Activated naive CD8-positive, alpha-beta T cell treated with anti-CD3 and anti-CD28 coated beads, Interleukin-2, amount 50 U/mL, for 24 hours (primary cell): Measurements from ENCODE around the gene TRIP12.
A peak's percentile ranks its signal among the peaks of the same experiment; 100 is the strongest.
"Not testable (repeated sequence)": the region's sequence is repeated elsewhere in the genome, so short reads cannot be mapped to it uniquely, and the experiment has no call there.

Experiments used
- ATAC-seq: fragments of 150-1000 bp; cut with Tn5 transposase; one replicate; pipeline ENCODE4 v1.10.0; 2021
- DNase-seq: peaks from one replicate; pipeline ENCODE4 v3.0.0; 2021
- H3K27ac Mint-ChIP-seq: one replicate; pipeline ENCODE4 v1.8.0; 2021; ENCODE audit warnings: mild to moderate bottlenecking, mixed read lengths
- H3K27me3 Mint-ChIP-seq: one replicate; pipeline ENCODE4 v1.8.0; 2021; ENCODE audit warnings: mixed read lengths
- H3K36me3 Mint-ChIP-seq: one replicate; pipeline ENCODE4 v1.8.0; 2021; ENCODE audit warnings: low read depth, mixed read lengths
- H3K4me1 Mint-ChIP-seq: one replicate; pipeline ENCODE4 v1.8.0; 2021; ENCODE audit warnings: mixed read lengths
- H3K4me3 Mint-ChIP-seq: one replicate; pipeline ENCODE4 v1.8.0; 2021; ENCODE audit warnings: mild to moderate bottlenecking, moderate library complexity, mixed read lengths
- H3K9me3 Mint-ChIP-seq: one replicate; pipeline ENCODE4 v1.8.0; 2021; ENCODE audit warnings: mixed read lengths

Gene TRIP12

DNA sequence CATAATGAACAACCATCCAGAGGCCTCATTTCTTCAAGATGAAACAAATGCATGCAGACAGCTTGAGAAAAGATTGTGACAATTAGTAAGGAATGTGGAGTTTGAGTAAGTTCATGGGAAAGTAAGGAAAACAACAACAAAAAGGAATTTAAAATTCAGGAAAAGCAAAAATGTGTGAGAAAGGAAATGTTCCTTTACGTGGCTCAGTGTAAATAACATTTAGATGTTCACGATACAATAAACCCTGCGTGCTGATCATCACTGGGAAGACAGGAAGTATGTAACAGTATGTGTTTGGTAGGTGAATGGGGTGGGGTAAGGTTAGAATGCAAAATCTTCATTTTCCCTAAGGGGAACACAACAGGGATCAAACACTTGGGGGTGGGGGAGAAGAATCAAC is 72.7 kb downstream of the TRIP12 start:
- ATAC-seq (no peak), DNase-seq (no peak)
- Mint-ChIP-seq H3K4me3 (no peak overlapping the region), H3K9me3 (no peaks in the 10 kb centered on the region), H3K27me3 (no peaks in the 10 kb centered on the region), H3K4me1 (peaks cover 53% of the 10 kb centered on the region), H3K36me3 (peaks cover 40% of the 10 kb centered on the region), H3K27ac (peak overlapping the region; percentile 39)

DNA sequence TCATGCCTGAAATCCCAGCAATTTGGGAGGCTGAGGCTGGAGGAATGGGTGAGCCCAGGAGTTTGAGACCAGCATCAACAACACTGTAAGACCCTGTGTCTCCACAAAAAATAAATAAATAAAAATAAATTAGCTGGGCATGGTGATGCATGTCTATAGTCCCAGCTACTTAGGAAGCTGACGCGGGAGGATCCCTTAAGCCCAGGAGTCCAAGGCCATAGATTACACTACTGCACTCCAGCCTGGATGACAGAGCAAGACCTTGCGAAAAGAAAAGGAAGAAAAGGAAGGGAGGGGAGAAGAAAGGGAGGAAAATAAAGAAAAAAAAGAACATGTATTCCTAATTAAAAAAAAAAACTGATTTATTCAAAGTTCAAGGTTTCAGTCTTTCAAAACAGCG is 78.2 kb downstream of the TRIP12 start:
- Mint-ChIP-seq H3K27ac (no peak overlapping the region), H3K27me3 (no peaks in the 10 kb centered on the region), H3K4me1 (peaks cover 21% of the 10 kb centered on the region), H3K36me3 (peaks cover 36% of the 10 kb centered on the region), H3K9me3 (no peaks in the 10 kb centered on the region), H3K4me3 (no peak overlapping the region)
- ATAC-seq, result no peak
- DNase-seq, result no peak

DNA sequence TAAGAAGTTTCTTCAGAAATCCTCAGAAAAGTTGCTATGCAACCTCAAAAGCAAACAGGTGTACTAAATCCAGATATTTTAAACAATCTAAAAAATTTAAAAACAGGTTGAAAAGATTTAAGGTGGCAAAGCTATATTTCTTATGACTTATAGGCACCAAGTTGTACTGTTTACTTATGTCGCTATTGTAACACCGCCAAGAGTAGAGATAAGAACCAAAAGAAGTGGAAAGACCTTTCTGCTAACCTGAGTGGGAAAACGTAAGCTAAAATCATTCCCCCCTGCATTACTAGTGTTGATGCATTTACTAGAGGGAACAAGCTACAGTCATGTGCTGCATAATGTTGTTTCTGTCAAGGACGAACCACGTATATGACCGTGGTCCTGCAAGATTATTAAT is 83.1 kb downstream of the TRIP12 start:
- Mint-ChIP-seq H3K4me1 (peaks cover 43% of the 10 kb centered on the region), H3K9me3 (no peaks in the 10 kb centered on the region), H3K36me3 (peaks cover 45% of the 10 kb centered on the region), H3K27me3 (no peaks in the 10 kb centered on the region), H3K27ac (no peak overlapping the region), H3K4me3 (no peak overlapping the region)
- DNase-seq, result no peak
- no peak for ATAC-seq

DNA sequence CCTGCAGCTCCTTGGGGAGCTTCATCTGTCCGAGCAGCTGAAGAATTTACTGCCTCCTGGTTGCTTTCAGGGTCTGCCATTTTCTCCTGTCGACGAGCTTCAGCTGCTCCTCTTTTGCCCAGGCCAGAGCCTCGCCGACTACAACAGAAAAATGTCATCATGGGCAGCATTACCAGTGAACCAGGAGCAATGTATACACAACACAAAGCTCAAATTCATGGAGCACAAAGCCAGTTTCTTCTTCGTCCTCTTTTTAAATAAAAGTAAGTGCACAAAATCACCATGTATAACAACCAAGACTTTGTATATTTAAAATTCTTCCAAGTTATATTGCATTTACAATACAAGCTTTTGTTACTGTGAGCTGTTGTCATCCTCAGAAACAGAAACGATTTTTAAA is 85.0 kb downstream of the TRIP12 start:
- peaks cover 44% of the 10 kb centered on the region for H3K36me3 Mint-ChIP-seq
- H3K4me1 Mint-ChIP-seq, result peaks cover 51% of the 10 kb centered on the region
- DNase-seq, result no peak
- no peak for ATAC-seq
- H3K27ac Mint-ChIP-seq, result no peak overlapping the region
- no peak overlapping the region for H3K4me3 Mint-ChIP-seq
- no peaks in the 10 kb centered on the region for H3K27me3 Mint-ChIP-seq
- no peaks in the 10 kb centered on the region for H3K9me3 Mint-ChIP-seq

DNA sequence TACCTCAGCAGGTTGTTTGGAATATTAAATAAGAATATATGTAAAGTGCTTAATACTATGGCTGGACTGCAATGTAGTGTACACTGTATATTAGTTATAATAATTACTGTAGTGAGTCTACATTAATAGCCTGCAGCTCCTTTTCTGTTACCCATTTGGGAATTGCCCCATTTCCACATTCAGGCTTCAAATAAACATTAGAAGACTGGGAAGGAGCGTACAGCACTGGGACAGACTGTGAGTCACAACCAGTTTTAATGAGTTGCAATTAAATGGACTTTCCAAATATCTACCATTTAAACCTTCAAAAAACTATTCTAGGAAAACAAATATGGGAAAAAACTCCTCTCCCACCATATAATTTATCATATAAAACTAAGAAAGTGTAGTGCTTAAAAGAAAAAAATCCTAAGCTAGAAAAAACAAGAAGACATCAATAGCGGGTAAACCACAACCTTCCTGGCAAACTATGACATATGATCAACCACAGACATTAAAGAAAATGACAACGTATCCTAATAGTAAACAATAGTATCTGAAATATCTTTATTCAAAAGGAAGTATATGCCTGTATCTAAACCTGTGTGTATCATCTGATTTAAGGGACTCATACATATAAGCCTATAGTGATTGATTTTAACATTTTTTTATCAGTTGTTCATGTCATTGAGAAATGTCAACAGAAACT is 86.1 kb downstream of the TRIP12 start:
- H3K27ac Mint-ChIP-seq, result no peak overlapping the region
- no peaks in the 10 kb centered on the region for H3K27me3 Mint-ChIP-seq
- peaks cover 53% of the 10 kb centered on the region for H3K4me1 Mint-ChIP-seq
- no peak for ATAC-seq
- no peak overlapping the region for H3K4me3 Mint-ChIP-seq
- no peaks in the 10 kb centered on the region for H3K9me3 Mint-ChIP-seq
- peaks cover 51% of the 10 kb centered on the region for H3K36me3 Mint-ChIP-seq
- DNase-seq, result no peak

DNA sequence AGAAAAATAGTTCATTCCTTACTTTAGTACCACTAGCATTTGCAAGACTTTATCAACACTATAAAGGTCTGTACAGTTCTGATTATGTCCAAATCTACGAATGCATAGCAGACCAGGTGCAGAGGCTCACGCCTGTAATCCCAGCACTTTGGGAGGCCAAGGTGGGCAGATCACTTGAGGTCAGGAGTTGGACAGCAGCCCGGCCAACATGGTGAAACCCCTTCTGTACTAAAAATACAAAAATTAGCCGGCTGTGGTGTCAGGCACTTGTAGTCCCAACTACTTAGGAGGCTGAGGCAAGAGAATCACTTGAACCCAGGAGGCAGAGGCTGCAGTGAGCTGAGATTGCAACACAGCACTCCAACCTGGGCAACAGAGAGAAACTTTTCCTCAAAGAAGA is 87.4 kb downstream of the TRIP12 start:
- H3K9me3 Mint-ChIP-seq, ATAC-seq, DNase-seq, H3K27me3 Mint-ChIP-seq, H3K4me3 Mint-ChIP-seq, H3K27ac Mint-ChIP-seq: not testable (repeated sequence)
- H3K4me1 Mint-ChIP-seq, result peaks cover 53% of the 10 kb centered on the region
- peaks cover 51% of the 10 kb centered on the region for H3K36me3 Mint-ChIP-seq

DNA sequence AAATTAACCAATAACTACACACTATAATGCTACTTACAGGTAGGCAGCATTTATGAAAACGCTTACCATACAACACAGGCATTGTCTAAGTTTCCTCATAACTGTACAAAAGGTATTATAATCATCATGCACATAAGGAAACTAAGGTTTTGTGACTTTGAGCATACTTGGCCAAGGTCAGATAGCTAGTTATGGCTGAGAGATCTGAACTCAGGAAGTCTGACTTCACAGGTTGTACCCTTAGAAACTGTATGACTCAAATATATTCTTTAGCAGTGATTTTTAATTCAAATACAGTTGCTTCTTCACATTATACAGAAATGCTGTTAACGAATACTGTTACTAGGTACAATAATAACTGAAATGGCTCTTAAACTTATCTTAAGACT is 89.3 kb downstream of the TRIP12 start:
- ATAC-seq, result peak; percentile 36
- H3K4me1 Mint-ChIP-seq, result peaks cover 46% of the 10 kb centered on the region
- H3K27me3 Mint-ChIP-seq, result no peaks in the 10 kb centered on the region
- H3K36me3 Mint-ChIP-seq, result peaks cover 56% of the 10 kb centered on the region
- no peak overlapping the region for H3K4me3 Mint-ChIP-seq
- DNase-seq, result no peak
- H3K27ac Mint-ChIP-seq, result no peak overlapping the region
- no peaks in the 10 kb centered on the region for H3K9me3 Mint-ChIP-seq

DNA sequence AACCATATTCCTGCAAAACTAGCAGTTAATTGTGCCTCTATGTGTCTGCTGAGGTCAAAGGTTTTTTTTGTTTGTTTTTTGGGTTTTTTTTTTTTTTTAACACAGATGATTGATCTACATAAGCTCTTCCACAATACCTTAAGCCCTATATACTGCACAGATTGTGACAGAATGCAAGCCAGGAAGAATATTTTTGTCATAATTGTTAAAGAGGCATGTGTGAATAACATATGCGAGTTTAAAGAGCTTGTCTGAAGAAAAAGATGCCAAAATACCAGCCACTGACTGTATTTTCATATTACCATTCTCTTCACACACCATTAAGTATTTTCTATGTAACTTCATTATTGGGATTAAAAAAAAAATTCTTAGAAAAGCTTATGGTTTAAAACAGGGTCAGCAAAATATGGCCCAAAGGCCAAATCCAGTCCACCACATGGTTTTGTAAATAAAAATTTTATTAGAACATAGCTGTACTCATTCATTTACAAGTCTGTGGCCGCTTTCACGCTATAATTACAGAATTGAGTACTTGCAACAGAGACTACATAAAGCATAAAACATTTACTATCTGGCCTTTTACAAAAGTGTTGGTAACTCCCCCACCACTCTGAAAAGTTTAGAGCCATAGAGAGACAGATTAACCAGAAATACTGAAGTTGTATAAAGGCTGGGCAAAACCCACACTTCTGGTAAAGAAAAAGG is 89.9 kb downstream of the TRIP12 start:
- Mint-ChIP-seq H3K4me1 (peaks cover 41% of the 10 kb centered on the region), H3K4me3 (no peak overlapping the region), H3K36me3 (peaks cover 56% of the 10 kb centered on the region), H3K9me3 (no peaks in the 10 kb centered on the region), H3K27me3 (no peaks in the 10 kb centered on the region), H3K27ac (no peak overlapping the region)
- no peak for ATAC-seq
- DNase-seq, result no peak

DNA sequence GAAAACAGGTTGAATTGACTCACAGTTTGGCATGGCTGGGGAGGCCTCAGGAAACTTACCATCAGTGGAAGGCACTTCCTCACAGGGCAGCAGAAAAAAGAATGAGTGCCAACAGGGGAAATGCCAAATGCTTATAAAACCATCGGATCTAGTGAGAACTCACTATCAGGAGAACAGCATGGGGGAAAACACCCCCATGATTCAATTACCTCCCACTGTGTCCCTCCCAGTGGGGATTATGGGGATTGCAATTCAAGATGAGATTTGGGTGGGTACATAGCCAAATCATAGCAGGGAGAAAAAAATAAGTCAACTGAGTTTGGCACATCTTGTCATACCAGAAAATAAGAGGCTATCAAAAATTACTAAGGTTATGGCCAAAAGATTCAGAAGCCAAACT is 96.3 kb downstream of the TRIP12 start:
- H3K27me3 Mint-ChIP-seq, result no peaks in the 10 kb centered on the region
- DNase-seq (no peak), ATAC-seq (no peak)
- peaks cover 12% of the 10 kb centered on the region for H3K9me3 Mint-ChIP-seq
- H3K4me1 Mint-ChIP-seq, result peaks cover 22% of the 10 kb centered on the region
- no peak overlapping the region for H3K27ac Mint-ChIP-seq
- H3K4me3 Mint-ChIP-seq, result no peak overlapping the region
- peaks cover 65% of the 10 kb centered on the region for H3K36me3 Mint-ChIP-seq

DNA sequence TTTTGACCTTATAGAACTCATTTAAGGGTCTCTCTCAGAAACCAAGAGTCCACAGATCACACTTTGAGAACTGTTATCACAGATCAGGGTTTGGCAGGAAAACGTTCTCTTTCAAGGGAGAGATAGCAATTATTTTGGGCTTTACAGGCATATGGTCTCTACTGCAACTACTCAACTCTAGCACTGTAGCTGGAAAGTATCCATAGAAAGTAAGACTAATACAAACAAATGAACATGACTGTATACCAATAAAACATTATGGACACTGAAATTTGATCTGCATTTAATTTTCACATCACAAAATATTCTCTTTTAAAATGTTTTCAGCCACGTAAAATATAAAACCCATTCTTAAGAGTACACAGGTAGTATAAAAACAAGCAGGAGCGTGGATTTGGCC is 100.5 kb downstream of the TRIP12 start:
- H3K27ac Mint-ChIP-seq, result no peak overlapping the region
- peaks cover 26% of the 10 kb centered on the region for H3K4me1 Mint-ChIP-seq
- no peak for DNase-seq
- H3K27me3 Mint-ChIP-seq, result no peaks in the 10 kb centered on the region
- ATAC-seq, result no peak
- no peak overlapping the region for H3K4me3 Mint-ChIP-seq
- H3K9me3 Mint-ChIP-seq, result peaks cover 12% of the 10 kb centered on the region
- peaks cover 53% of the 10 kb centered on the region for H3K36me3 Mint-ChIP-seq

DNA sequence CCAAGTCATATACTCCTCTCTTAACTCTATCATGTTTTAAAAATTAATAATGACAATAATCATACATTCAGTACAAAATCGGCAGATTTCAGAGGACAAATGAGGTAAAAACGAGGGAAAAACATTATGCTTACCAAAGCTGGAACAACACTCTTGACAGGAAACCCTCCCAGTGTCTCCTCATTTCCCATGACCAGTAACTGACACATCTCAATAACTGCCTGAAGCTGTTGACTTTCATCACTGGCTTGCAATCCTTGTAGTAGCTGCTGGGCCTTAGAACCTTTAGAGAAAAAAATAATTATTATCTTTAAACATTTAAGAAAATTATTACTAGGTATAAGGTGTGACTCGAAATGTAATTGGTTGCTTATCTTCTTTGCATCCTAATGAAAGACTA is 103.6 kb downstream of the TRIP12 start:
- H3K4me3 Mint-ChIP-seq, result no peak overlapping the region
- no peak for ATAC-seq
- no peak overlapping the region for H3K27ac Mint-ChIP-seq
- H3K27me3 Mint-ChIP-seq, result no peaks in the 10 kb centered on the region
- H3K9me3 Mint-ChIP-seq, result no peaks in the 10 kb centered on the region
- peaks cover 45% of the 10 kb centered on the region for H3K36me3 Mint-ChIP-seq
- peaks cover 26% of the 10 kb centered on the region for H3K4me1 Mint-ChIP-seq
- DNase-seq, result no peak

DNA sequence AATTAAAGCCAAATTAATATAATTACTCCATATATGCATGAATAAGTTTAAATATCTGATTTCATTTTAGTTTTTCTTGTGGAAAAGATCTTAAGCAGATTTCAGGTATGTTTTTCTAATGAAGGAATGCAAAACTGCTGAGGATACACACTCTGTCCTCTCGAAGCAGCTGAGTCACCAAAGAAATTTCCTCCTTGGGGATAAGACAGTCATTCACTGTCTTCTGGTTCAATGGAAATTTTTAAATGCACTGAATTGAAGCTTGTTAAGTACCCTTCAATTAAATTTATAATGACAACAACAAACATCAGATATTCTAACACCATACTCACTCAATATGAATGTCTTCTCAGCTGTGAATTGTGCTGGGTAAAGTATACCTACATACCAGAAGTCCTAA is 106.0 kb downstream of the TRIP12 start:
- peaks cover 4% of the 10 kb centered on the region for H3K4me1 Mint-ChIP-seq
- H3K36me3 Mint-ChIP-seq, result peaks cover 34% of the 10 kb centered on the region
- H3K27me3 Mint-ChIP-seq, result no peaks in the 10 kb centered on the region
- no peaks in the 10 kb centered on the region for H3K9me3 Mint-ChIP-seq
- no peak overlapping the region for H3K27ac Mint-ChIP-seq
- DNase-seq (no peak), ATAC-seq (no peak)
- no peak overlapping the region for H3K4me3 Mint-ChIP-seq

DNA sequence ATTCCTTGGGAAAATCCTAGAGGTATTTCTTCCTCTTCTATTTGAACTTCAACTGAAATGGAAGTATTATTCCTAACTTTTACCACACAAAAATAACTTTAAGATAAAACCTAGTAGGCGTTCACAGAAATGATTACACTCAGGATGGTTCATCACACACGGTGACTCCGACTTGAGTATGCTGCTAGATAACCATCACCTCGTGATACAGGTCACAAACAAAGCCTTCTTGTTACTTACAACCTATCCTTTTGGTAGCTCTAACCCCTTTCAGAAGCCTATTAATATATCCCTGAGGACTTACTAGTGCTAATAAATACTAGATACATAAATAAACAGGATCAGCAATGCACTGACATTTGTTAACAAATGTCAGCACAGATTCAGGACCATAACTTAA is 106.5 kb downstream of the TRIP12 start:
- H3K9me3 Mint-ChIP-seq, result no peaks in the 10 kb centered on the region
- ATAC-seq (no peak), DNase-seq (no peak)
- peaks cover 4% of the 10 kb centered on the region for H3K4me1 Mint-ChIP-seq
- H3K4me3 Mint-ChIP-seq, result no peak overlapping the region
- no peak overlapping the region for H3K27ac Mint-ChIP-seq
- peaks cover 34% of the 10 kb centered on the region for H3K36me3 Mint-ChIP-seq
- no peaks in the 10 kb centered on the region for H3K27me3 Mint-ChIP-seq

DNA sequence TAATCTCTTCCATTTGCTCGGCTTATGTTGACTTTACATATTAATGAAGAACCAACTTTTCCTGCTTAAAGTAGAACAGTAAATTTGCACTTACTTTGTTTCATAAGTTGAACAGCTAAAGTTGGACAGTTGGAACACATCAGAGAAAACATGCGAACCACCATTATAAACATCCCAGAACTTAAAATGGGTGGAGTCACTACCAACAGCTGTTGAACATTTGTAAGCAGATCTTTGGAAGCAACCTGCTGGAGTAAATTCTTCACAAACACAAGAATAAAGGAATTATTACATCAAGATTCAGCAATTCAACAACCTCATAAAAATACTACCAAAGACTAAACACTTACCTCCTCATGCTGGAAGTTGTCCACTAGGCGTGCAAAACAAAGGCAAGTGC is 111.0 kb downstream of the TRIP12 start:
- ATAC-seq, result no peak
- no peak overlapping the region for H3K4me3 Mint-ChIP-seq
- no peaks in the 10 kb centered on the region for H3K9me3 Mint-ChIP-seq
- no peaks in the 10 kb centered on the region for H3K4me1 Mint-ChIP-seq
- no peak overlapping the region for H3K27ac Mint-ChIP-seq
- no peaks in the 10 kb centered on the region for H3K27me3 Mint-ChIP-seq
- no peak for DNase-seq
- H3K36me3 Mint-ChIP-seq, result peaks cover 47% of the 10 kb centered on the region

DNA sequence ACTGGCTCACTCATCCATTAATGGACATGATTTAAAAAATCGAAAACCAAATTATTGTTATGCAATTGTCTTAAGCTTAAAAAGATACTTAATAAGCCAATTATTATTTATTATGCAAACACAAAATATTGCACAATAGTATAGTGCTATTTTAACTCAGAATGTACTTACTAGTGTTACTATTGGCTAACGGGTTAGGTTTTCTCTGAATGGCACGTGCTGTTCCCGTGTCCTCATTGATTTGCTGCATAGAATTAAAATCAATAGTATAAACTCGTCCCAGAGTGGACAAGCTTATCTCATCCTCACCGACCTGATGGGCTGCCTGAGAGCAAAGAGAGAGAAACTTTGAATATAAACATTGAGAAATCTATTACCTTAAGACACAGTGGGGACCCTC is 116.2 kb downstream of the TRIP12 start:
- Mint-ChIP-seq H3K27me3 (no peaks in the 10 kb centered on the region), H3K36me3 (peaks cover 57% of the 10 kb centered on the region), H3K4me3 (no peak overlapping the region), H3K27ac (no peak overlapping the region), H3K4me1 (no peaks in the 10 kb centered on the region), H3K9me3 (no peaks in the 10 kb centered on the region)
- DNase-seq, result no peak
- no peak for ATAC-seq
